Activated CD8-positive, alpha-beta memory T cell treated with anti-CD3 and anti-CD28 coated beads for 4 hours (primary cell): ENCODE results near the gene ALDH7A1.
"Not testable (repeated sequence)": the region's sequence is repeated elsewhere in the genome, so short reads cannot be mapped to it uniquely, and the experiment has no call there.

Experiments
- DNase-seq, 2 donors: peaks; one replicate each; pipeline ENCODE4 v3.0.0-alpha.2; 2020; ENCODE audit warnings: low read depth in 2 of 2

The ALDH7A1 gene

GRCh38 chr5:126595486-126596083, 566 bp upstream of the ALDH7A1 start:
- no peak for DNase-seq

- no peak for DNase-seq
Observed at GRCh38 chr5:126591549-126591948, 3.5 kb downstream of the ALDH7A1 start.

- no peak for DNase-seq
Observed at GRCh38 chr5:126589536-126590297, 5.3 kb downstream of the ALDH7A1 start.

DNA sequence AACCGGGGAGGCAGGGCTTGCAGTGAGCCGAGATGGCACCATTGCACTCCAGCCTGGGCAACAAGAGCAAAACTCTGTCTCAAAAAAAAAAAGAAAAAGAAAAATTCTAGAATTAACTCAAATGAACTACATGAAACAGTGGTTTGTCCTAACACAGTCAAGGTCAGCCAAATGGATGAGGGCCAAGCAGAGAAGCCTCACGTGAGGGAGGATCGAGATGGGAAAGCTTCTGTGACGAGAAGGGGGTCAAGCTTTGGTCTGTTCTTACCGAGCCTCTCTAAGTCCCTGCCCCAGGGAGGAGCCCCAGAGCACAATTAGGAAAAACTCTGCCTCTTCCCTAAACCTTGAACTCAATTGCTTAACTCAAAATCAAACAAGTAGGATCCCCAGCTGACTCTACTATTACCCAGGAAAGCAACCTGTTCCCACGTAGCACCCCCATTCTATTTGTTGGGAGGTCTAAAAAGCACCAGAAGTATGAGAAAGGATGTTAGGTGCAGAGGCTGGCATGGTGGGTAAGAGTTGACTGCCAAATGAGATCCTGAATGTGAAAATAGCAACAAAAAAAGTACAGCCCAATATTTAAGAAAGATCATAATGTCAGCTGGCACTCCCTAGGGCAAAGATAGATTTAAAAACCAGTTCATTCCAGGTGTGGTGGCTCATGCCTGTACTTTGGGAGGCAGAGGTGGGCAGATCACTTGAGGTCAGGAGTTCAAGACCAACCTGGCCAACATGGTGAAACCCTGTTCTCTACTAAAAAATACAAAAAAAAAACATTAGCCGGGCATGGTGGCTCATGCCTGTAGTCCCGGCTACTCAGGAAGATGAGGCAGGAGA, 7.2 kb downstream of the ALDH7A1 start:
- DNase-seq = no peak

- DNase-seq = no peak
Observed at GRCh38 chr5:126583761-126584160, 11.3 kb downstream of the ALDH7A1 start.

- no peak for DNase-seq
Observed at GRCh38 chr5:126579716-126580115, 15.3 kb downstream of the ALDH7A1 start.

DNA sequence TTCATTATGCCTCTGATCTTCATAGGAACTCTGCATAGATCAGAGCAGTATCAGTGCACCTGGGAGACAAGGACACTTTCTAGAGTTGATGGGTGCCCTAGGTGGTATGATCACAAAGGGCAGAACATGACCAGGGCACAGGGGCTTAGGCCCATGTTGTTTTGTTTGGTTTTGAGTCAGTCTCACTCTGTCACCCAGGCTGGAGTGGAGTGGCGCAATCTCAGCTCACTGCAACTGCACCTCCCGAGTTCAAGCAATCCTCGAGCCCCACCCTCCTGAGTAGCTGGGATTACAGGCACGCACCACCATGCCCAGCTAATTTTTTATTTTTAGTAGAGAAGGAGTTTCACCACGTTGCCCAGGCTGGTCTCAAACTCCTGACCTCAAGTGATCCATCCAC, 17.6 kb downstream of the ALDH7A1 start:
- no peak for DNase-seq

DNA sequence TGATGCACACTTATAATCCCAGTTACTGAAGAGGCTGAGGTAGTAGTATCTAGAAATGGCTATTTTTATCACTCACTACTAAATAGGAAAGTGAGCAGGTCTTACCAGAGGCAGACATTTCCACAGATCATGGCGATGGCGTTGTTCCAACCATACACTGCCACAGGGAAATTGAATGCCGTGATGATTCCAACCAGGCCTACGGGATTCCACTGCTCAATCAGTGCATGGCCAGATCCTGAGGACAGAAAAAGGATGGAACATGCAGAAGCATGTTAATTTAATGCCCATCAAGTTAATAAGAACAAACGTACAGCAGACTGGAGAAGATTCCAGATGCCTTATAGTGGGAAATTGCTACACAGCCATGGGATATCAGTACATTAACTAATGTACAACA, 18.0 kb downstream of the ALDH7A1 start:
- DNase-seq = no peak

GRCh38 chr5:126575644-126576043, 19.4 kb downstream of the ALDH7A1 start:
- no peak for DNase-seq

GRCh38 chr5:126568206-126568755, 26.7 kb downstream of the ALDH7A1 start:
- no peak for DNase-seq

DNA sequence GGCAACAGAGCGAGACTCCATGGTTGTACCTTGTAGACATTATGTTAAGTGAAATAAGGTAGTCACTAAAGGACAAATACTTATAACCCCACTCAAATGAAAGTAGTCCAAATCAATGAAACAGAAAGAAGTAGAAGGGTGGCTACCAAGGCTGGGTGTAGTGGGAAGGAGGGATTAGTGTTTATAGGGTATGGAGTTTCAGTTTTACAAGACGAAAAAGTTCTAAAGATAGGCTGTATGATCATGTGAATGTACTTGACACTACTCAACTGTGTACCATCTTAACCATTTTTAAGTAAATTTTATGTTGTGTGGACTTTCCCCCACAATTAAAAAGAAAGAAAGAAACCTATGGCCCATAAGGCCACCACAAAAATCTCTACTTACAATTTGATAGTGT, 32.2 kb downstream of the ALDH7A1 start:
- no peak for DNase-seq

DNA sequence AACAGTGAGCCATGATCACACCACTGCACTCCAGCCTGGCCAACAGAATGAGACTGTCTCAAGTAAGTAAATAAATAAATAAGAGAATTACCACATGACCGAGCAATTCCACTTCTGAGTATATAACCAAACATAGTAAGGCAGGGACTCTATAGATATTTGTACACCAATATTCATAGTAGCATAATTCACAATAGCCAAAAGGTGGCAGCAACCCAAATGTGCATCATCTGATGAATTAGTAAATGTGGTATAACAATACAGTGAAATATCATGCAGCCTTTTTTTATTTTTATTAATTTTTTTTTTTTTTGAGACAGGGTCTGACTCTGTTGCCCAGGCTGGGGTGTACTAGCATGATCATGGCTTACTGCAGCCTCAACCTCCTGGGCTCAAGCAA, 33.1 kb downstream of the ALDH7A1 start:
- no peak for DNase-seq

GRCh38 chr5:126555101-126555500, 39.9 kb downstream of the ALDH7A1 start:
- not testable (repeated sequence) for DNase-seq

DNA sequence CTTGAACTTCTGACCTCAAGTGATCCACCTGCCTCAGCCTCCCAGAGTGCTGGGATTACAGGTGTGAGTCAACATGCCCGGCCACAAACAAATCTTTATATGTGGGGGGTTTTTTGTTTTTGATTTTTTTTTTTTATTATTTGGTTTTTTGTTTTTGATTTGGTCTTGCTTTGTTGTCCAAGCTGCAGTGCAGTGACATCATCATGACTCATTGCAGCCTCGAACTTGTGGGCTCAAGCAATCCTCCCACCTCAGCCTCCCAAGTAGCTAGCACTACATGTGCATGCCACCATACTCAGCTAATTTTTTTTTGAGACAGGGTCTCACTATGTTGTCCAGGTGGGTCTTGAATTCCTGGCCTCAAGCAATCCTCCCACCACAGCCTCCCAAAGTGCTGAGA, 42.4 kb downstream of the ALDH7A1 start:
- no peak for DNase-seq

DNA sequence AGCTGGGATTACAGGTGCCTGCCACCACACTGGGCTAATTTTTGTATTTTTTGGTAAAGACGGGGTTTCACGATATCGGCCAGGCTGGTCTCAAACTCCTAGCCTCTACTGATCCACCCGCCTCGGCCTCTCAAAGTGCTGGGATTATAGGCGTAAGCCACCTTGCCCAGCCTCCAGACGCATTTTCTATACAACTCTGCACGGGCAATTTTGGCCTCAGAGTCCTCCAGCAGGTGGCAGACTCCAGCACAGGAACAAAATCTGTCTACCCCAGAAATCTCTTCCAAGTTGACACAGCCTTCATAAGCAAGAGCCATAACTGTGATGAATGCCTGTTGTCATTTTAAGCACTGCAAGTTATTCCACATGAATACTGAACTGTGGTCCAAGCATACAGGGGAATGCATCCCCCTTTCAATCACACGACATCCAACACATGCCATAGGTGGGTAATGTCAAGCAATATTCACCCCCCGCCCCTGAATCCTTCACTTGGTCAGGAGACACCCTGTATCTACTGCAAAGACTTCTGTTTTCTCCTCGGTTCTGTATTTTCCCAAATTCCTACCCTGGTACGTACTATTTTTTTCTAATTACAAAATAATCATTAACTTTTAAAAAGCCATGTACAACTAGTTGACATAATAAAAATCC, 50.8 kb downstream of the ALDH7A1 start:
- no peak for DNase-seq

DNA sequence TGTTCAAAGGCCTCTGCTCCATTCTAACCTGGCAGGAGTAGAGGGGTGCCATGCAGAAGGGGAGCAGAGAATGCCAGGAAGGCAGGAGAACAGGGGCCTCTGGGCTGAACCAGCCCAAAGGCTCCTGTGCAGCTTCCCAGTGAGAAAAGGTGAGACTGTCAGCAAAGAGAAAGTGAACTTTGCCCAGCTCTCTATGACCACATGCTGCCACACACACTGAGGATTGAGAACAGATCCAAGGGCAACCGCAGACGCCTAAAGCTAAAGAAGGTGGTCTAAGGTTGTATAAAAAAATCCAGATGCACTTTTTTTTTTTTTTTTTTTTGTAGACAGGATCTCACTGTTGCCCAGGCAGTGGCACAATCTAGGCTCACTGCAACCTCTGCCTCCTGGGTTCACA, 51.4 kb downstream of the ALDH7A1 start:
- no peak for DNase-seq

DNA sequence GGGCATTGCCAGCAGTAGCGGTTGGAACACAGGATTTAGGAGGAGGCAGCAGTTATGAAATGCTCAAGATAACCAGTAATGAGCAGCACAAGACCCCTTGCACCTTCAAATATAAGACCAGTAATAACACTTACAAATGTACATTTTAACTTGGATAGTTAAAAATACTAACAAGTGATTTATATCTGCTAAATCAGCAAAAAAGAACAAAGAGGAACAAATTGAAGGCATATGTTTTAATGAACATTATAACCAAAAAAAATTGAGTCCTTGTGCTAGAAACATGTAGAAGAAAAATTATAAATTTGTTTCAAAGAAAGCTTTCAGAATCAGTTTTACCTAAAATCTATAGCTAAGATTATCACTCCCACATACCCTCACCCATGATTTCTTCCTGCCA, 52.0 kb downstream of the ALDH7A1 start:
- no peak for DNase-seq

- no peak for DNase-seq
Observed at GRCh38 chr5:126542441-126542840, 52.6 kb downstream of the ALDH7A1 start.

- DNase-seq = no peak
Observed at GRCh38 chr5:126540631-126541030, 54.4 kb downstream of the ALDH7A1 start.

- no peak for DNase-seq
Observed at GRCh38 chr5:126538579-126538978, 56.4 kb downstream of the ALDH7A1 start.

DNA sequence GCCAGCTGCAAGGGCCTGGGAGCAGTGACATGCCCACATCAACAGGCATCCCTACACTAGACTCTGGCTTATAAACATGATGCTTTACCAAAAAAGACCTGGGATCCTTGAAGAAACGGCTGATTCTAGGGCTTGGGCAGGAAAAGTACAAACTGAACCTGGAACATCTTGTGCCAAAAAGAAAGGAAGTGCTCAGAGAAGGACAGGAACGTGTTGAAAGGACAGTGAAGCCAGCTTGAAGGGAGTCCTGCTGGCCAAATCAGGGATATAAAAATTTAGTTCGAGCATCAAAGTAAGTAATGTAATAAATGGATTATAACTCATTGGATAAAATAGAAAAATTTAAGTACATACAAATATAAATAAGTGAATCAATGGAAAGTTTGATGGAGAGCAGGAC, 58.1 kb downstream of the ALDH7A1 start:
- DNase-seq = no peak
